Skin of body (tissue), 2 donors: ENCODE results near the gene SOS1. TPM values are rescaled to one million over a fixed set of nuclear protein-coding genes. Genes with fewer than 3 reads are reported as not detected.
A peak's percentile ranks its signal among the peaks of the same experiment; 100 is the strongest.
"Not testable (repeated sequence)": the region's sequence is repeated elsewhere in the genome, so short reads cannot be mapped to it uniquely, and the experiment has no call there.

Experiments used
- DNase-seq: peaks from one replicate; lab custom pipeline; 2025; lab: John Stamatoyannopoulos, UW
- total RNA-seq: library from RNA; depleted of rRNA; stranded (reverse); fragments of >200 nt; gene quantifications from one replicate; pipeline ENCODE4 v1.2.3, GENCODE V29; 2014

Gene SOS1
- total RNA-seq, 1 donor from 2014 or later: 32.3 TPM

DNA sequence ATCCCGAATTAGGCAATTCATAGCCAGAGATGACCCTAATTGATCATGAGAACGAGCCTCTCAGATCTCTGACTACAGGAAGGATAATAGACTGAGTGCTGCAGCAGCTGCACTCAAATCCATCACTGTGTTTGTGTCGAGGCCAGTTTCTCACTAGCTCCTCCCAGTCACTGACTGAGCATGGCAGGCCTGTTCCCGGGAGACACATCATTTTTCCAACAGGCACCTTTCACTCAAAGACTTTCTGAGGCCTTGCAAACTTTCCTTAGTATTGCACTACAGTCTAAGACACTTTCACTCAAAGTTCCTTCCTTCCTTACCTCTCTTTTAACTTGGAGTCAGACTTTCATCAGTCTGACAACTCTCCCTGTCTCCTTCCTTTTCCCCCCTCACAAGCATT is 13.7 kb downstream of the SOS1 start:
- no peak for DNase-seq

GRCh38 chr2:39099870-39100728 is 20.8 kb downstream of the SOS1 start:
- DNase-seq: no peak

- no peak for DNase-seq
Observed at GRCh38 chr2:39099310-39099869, 21.5 kb downstream of the SOS1 start.

- no peak for DNase-seq
Observed at GRCh38 chr2:39095624-39096023, 25.2 kb downstream of the SOS1 start.

- peak; percentile 64 for DNase-seq
Observed at GRCh38 chr2:39094717-39095363, 26.0 kb downstream of the SOS1 start.

- no peak for DNase-seq
Observed at GRCh38 chr2:39093218-39093898, 27.5 kb downstream of the SOS1 start.

DNA sequence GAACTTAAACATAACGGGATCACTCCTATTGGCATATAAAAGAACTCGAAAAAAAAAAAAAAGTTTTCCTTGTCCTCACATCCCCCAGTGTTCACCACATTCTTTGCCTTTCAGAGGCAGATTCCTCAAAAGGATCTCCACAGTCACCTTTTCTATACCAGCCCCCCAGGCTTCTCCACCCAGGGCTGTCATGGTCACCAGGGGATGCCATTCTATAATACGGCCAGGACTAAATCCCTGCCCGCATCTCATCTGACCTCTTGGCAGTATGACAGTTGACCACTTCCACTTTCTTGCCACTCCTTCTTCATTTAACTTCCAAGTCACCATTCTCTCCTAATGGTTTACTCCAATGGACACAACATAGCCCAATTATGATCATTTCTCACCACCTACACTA is 29.3 kb downstream of the SOS1 start:
- DNase-seq: no peak

DNA sequence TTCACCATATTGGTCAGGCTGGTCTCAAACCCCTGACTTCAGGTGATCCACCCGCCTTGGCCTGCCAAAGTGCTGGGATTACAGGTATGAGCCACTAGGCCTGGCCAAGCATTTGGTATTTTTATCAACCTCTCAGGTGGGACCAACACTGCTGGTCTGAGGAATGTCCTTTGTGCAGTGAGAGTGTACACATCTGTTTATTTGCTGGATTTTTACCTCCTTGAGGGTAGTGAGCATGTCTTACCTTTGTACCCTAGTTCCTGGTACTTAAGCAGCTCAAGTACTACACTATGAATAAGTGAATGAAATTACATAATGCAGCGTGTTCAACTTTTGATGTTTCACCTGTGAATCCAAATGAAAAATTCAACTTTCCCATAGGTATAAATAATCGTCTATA is 29.8 kb downstream of the SOS1 start:
- no peak for DNase-seq

DNA sequence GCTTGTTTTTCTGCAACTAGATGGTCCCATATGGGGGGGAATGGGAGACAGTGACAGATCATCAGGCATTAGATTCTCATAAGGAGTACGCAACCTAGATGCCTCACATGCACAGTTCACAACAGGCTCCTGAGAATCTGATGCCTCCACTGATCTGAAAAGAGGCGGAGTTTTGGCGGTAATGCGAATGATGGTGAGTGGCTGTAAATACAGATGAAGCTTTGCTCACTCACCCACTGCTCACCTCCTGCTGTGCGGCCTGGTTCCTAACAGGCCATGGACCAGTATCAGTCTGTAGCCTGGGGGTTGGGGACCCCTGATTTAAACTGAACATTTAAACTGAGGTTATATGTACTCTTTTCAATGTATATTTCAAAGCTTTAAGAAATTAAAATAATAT is 40.7 kb downstream of the SOS1 start:
- DNase-seq: no peak

GRCh38 chr2:39069890-39070465 is 50.9 kb downstream of the SOS1 start:
- DNase-seq: no peak

GRCh38 chr2:39069136-39069515 is 51.7 kb downstream of the SOS1 start:
- DNase-seq: no peak

DNA sequence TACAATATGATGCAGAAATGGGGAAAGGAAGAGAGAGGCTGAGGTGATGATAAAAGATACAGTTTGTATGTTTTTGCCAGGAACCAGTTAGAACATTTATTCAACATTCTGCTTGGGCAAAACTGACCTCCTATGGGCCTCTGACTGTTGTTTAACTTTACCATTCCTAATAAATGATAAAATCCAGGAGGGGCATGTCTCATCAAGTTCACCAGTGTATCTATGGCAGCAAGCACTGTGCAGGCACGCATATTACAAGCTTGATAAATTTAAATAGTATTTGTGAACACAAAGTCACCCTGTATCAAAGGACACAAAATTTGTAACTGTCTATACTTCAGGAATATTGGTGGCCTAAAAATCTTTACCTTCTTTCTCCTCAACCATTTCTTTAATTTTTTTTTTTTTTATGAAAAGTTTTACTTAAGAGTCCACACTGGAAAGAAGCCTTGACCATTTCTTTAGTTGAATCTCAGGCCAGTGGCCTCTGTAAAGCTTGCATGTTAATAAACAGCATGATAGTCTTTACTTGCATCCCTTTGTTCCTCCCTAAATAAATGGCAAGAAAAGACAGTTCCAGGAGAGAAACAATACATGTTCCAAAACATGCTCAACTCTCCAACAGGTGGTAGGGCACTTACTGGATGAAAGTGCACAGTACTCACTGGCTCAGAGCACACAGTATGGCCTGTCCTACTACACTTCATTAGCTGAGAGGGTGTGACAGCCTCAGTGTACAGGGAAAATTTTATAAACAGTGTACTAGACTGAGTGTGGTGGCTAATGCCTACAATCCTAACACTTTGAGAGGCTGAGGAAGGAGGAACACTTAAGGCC is 52.3 kb downstream of the SOS1 start:
- no peak for DNase-seq

DNA sequence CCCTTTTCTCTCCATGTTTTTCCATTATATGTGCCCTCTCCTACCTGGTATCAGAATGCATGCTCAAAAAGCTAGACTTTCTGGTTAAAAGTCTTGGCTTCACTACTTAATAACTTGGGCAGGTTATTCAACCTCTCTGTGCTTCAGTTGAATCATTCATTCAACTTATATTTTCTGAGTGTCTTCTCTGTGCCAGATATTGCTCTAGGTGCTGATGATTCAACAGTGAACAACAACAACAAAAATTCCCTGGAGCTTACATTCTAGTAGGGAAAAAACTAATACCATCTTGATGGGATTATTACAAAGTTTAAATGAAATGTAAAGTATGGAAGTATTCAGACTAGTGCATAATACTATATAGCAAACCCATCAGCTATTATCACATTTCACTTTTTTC is 55.2 kb downstream of the SOS1 start:
- no peak for DNase-seq

DNA sequence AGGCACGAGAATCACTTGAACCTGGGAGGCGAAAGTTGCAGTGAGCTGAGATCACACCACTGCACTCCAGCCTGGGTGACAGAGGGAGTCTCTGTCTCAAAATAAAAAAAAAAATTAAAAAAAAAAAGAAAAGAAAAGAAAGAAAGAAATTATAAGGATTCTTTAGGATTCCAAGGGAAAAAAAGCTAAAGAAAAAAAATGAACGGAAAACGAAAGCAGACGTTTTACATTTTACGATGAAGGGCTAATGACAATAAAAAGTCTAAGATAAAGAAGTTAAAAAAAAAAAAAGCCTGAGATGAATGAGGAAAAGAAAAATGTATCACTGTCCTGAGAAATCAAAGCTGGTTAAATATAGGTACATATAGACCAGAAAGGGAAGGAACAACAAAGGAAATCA is 58.5 kb downstream of the SOS1 start:
- DNase-seq: no peak

GRCh38 chr2:39061280-39061679 is 59.6 kb downstream of the SOS1 start:
- DNase-seq: no peak

DNA sequence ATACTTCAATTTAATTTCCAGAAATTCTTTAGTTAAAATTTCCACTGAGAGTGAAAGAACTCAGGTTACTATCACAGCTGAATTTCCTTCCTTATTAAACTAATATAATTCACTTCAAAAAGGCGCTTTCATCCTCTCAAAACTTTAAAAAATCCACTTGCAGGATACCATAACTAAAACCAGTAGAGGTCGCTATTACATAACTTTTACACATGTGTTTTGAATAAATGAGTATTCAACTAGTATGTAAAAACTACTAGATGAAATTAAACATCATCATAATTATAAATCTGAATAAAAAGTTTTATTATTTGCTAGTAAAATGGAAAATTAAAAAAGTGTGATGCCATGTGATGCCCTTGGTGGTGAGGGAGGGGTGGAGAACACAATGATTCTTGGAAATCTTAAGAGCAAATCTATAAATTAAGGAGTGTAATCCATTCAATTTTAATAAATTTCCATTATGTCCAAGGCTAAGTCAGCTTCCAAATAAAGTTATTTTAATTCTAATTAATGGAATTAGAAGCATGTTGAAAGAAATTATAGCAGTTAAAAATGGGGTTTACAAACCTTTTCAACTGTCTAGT is 61.4 kb downstream of the SOS1 start:
- peak; percentile 54 for DNase-seq

DNA sequence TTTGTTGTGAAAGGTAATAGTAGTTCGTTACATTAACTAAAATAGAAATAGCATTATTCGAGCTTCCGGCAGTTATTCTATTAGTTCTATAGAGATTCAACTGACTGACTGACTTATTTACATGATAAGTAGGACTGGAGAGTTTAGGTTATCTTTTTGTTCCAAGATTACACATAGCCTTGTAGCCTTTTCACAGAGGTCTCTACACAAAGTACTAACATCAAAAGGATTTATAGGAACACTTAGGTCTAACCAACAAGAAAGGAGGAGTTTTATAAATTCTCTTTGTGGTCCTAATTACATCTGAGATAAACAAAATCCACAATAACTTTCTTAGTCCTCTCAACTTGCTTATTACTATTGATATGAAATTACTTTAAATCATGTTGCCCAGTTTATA is 62.8 kb downstream of the SOS1 start:
- DNase-seq: no peak

- not testable (repeated sequence) for DNase-seq
Observed at GRCh38 chr2:39052665-39053064, 68.2 kb downstream of the SOS1 start.

DNA sequence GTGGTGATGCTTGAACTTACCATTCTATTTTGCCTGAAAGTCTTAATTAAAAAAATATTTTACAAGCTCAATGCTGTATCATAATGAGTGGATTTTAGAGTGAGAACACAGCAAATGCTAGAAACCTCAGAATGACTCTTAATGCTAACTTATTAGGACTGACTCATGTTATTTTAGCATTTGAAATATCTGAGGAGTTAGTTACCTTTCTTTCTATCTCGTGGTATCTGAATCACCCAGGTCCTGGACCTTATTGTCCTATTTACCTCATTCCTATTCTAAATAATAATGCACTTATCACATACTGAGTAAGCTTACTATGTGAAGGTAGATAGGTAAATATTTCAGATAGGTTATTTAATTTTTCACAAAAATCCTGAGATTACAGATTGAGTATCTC is 70.7 kb downstream of the SOS1 start:
- DNase-seq: no peak

DNA sequence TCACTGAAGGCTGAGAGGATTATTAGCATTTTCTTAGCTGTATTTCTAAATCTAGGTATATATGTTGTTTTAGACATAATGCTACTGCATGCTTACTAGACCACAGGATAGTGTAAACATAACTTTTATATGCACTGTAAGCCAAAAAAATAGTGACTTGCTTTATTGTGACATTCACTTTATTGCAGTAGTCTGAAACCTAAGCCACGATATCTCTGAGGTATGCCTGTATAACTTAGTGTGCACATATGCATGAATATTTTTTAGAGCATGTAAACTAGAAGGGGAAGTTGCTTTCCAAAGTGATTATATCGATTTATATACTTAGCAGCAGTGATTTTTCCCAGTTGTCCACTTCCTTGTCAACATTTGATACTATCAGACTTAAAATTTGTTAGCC is 81.8 kb downstream of the SOS1 start:
- DNase-seq: no peak

DNA sequence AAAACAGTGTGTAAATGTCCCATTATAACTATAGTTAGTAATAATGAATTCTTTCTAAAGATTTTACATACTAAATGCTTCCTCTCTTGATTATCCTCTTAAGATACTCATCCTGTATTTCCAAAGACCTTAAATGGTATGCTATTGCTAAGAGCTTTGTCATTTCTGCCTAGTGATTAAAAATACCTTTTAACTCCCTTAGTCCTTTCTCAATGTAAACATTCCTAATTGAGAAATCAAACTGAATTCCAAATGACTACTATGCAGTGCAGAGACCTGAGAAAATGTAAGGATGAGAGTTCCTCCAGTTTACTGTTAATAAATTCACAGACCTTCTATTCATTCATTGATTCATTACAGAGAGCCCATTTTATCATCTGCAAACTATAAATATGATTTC is 86.9 kb downstream of the SOS1 start:
- DNase-seq: no peak
